NCI-H146 treated with DMSO at 0.1 percent for 48 hours (cell line): ENCODE measurements around the gene TMEM14B.
A peak's percentile ranks its signal among the peaks of the same experiment; 100 is the strongest.
"Not testable (repeated sequence)": the region's sequence is repeated elsewhere in the genome, so short reads cannot be mapped to it uniquely, and the experiment has no call there.

ENCODE experiments used
- DNase-seq: peaks from one replicate; lab custom pipeline; 2025; ENCODE audit not compliant: unreplicated experiment; lab: John Stamatoyannopoulos, UW

TMEM14B gene

GRCh38 chr6:10745116-10745515 is 2.5 kb upstream of the TMEM14B start:
- no peak for DNase-seq

DNA sequence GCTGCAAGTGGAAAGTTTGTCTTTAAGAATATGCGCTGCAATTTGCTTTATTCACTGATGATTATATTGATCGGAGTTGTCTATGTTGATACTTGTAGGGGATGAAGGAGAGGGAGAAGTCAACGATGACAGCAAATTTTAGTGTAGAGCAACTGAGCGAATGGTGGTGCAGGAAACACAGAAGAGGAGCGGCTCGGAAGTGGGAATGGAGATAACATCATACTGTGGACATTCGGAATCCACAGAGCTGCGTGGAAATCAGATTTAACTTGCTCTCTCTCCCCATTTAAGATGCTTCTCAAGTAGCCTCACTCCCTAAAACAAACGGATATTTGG is 722 bp upstream of the TMEM14B start:
- DNase-seq: no peak

DNA sequence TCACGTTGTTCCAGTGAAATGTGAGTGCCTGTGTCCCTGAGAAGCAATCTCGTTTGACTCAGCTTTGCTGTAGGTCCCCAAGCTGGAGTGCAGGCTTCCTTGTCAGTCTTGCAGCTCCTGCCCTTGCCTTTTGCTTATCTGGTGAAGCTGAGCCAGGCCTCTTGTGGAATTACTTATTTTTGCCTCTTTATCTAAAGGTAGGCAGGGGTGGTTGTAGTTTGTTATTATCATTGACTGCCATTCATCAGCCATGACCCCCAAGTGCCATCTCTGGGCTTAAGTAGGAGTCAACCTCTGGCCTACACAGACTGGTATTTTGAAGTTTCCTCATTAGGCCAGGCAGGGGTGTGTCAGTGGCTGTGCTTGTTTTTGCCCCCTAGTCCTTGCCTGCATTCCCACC is 2.1 kb downstream of the TMEM14B start:
- no peak for DNase-seq

GRCh38 chr6:10750568-10750967 is 3.0 kb downstream of the TMEM14B start:
- not testable (repeated sequence) for DNase-seq

DNA sequence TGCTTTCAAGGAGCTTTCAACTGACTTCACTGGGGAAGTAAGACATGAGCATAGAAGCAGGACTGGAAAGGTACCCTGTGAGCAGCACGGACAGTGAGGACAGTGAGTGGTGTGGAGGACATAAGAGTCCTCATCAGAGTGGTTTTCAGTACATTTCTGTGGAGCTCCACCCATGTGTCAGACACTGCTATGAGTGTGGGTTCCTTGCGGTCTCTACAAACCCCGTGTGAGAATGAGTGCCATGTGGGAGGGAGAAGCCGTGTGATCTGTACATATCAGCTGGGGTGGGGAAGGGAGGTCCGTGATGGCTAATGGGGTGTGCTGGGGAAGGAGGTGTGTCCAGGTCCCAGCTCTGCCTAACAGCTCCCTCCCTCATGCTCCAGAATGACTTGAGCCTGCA is 4.2 kb downstream of the TMEM14B start:
- DNase-seq: not testable (repeated sequence)

DNA sequence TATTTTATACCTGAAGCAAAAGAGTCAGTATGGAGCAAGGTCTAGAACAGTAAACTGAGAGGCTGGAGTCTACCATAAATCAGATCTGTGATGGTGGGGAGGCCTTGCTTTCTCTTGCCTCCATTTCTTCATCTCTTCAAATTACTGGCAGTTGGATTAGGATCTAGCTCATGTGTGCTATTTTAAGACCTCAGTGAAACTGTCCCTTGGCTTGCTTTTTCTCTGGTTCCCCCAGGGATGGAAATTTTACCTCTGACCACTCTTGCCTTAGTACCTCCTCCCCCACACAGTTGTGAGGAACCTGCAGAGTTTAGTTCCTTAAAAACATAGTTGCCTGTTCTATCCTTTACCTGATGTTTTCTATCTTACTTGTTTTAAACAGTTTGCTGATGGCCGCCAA is 8.5 kb downstream of the TMEM14B start:
- no peak for DNase-seq

DNA sequence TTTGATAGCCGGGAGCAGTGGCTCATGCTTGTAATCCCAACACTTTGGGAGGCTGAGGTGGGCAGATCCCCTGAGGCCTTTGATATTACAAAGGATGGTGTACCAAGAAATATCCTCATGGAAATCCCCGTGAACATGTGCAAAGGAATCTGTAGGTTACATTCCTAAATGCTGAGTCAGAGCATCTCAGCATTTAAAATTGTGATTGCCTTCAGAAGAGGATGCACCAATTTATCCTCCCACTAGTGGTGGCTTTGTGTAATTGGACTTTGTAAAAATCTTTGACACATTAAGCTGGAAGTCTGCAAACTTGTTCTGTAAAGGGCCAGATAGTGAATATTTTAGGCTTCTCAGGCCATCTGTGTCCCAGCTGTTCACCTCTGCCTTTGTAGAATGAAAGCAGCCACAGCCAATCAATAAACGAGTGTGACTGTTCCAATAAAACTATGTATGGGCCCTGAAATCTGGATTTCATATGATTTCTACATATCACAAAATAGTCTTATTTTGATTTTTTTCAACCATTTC is 11.8 kb downstream of the TMEM14B start:
- DNase-seq: no peak

GRCh38 chr6:10759884-10760329 is 12.3 kb downstream of the TMEM14B start:
- DNase-seq: no peak

GRCh38 chr6:10763006-10763405 is 15.4 kb downstream of the TMEM14B start:
- no peak for DNase-seq

DNA sequence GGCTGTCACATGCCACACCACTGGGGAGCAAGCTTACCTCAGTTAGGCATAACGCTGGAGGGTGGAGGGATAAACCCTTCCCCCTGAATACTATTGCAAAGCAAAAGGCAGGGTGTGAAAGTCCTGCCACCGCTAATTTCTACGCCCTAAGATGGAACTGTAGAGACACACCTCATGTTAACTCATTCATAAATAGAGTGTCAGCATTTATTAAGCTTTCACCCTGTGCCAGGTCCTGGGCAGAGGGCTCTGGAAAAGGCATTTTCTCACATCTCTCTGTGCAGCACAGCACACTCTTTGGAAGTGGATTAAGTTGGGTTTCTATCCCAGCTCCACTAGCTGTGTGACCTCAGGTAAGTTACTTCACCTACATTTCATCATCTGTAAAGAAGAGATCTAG is 21.8 kb downstream of the TMEM14B start:
- no peak for DNase-seq

GRCh38 chr6:10771371-10771894 is 23.8 kb downstream of the TMEM14B start:
- DNase-seq: no peak

- DNase-seq: no peak
Observed at GRCh38 chr6:10778230-10778629, 30.6 kb downstream of the TMEM14B start.

DNA sequence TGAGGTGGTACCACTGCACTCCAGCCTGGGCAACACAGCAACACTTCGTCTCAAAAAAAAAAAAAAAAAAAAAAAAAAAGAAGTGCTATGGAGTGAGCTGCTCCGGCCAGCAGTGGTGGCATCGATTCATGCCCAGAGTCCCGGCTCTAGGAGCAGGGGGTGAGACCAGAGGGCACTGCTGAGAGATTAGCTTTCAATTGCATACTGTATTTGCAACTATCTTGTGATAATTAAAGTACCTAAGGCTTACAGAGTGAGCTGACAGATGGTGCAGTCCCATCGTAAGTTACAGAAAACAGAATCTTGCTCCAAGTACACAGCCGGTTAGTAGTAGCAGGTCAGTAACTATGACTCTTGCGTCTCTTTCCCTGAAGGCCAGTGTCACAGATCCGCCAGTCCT is 31.5 kb downstream of the TMEM14B start:
- no peak for DNase-seq

- DNase-seq: no peak
Observed at GRCh38 chr6:10791673-10792072, 44.1 kb downstream of the TMEM14B start.

DNA sequence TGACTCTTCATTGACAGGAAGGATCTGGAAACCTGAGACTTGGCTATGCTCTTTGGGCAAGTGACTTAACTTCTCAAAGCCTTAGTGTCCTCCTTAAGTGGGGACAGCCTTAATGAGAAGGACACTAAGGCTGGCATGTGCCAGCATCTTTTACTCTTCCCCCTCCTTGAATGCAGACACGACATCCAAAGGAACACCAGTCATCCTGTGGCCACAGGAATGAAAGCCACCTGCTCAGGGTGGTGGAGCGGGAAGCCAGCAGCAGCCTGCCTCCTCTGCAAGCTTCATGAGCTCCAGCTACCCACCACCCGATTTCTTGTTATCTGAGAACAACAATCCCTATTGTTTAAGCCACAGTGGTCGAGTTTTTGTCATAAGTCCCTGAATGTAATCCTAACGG is 44.5 kb downstream of the TMEM14B start:
- DNase-seq: no peak

GRCh38 chr6:10793035-10793434 is 45.4 kb downstream of the TMEM14B start:
- DNase-seq: no peak

GRCh38 chr6:10793695-10794094 is 46.1 kb downstream of the TMEM14B start:
- no peak for DNase-seq

GRCh38 chr6:10794239-10794638 is 46.6 kb downstream of the TMEM14B start:
- no peak for DNase-seq

GRCh38 chr6:10800810-10801209 is 53.2 kb downstream of the TMEM14B start:
- no peak for DNase-seq

DNA sequence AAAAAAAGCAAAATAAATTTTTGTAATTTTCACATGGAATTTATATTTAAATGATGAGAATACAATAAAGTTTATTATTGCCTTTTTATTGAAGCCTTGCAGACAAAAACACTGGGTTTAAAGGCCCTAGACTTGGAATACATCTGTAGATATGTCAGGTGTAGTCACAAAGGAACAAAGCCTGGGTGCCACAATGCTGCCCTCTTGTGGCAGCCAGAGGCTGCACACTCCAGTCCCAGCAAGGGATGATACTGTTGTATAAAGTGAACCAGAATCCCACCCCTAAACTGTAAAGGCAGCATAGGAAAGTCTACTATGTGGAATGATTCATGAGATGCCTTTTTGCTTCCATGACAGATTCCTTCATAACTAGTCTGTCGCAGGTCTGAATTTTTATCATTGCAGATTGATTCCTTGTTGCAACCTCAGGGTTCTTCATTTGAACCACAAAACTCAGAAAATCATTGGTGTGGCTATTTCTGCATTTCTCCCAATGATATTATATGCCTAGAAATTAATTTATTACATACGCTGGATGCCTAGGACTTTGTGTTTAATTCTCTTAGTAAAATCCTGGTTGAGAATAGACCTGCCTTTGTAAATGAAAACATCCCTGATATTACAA is 53.7 kb downstream of the TMEM14B start:
- DNase-seq: peak; percentile 32
